K562 (cell line): ENCODE results near the gene RCE1. TPM values are rescaled to one million over a fixed set of nuclear protein-coding genes. Genes with fewer than 3 reads are reported as not detected.
A peak's percentile ranks its signal among the peaks of the same experiment; 100 is the strongest.

Experiments
- FOXM1 ChIP-seq, 2 experiments: fragments of 450-650 bp in 1 of 2; sonication (generic) in 1 of 2; formaldehyde crosslinking in 1 of 2; IDR thresholded peaks; 2 replicates each; pipeline versions ENCODE4 v1.6.1 to v1.9.0; 2017 to 2022; ENCODE audit warnings: low read depth in 2 of 2, mild to moderate bottlenecking in 2 of 2, missing genetic modification reagents in 1 of 2, moderate library complexity in 1 of 2
- GABPA ChIP-seq: fragments of 200-800 bp; sonication (Bioruptor generic); conservative IDR thresholded peaks from 2 replicates; pipeline ENCODE4 v1.6.1; 2016; ENCODE audit warnings: low read depth, missing genetic modification characterization, missing compliant biosample characterization
- KDM4B ChIP-seq, 2 experiments: fragments of 450-650 bp in 1 of 2; sonication (generic) in 1 of 2; IDR thresholded peaks; 2 replicates each; pipeline ENCODE4 v1.6.1; 2016 to 2017; ENCODE audit warnings: borderline replicate concordance in 2 of 2, antibody characterized with exemption in 1 of 2, low read depth in 1 of 2, mild to moderate bottlenecking in 1 of 2
- NR2C1 ChIP-seq, 2 experiments: fragments of 450-650 bp; IDR thresholded peaks; 2 replicates each; pipeline ENCODE4 v1.6.1; 2017; ENCODE audit warnings: mild to moderate bottlenecking in 2 of 2, antibody characterized with exemption in 1 of 2, inconsistent platforms in 1 of 2, missing compliant biosample characterization in 1 of 2, missing genetic modification characterization in 1 of 2
- PRMT5 ChIP-seq: sonication (generic); formaldehyde crosslinking; IDR thresholded peaks from 2 replicates; pipeline ENCODE4 v1.5.0; 2020; ENCODE audit warnings: missing genetic modification reagents
- RBM14 ChIP-seq: fragments of 200-400 bp; formaldehyde crosslinking; IDR thresholded peaks from 2 replicates; pipeline ENCODE4 v1.6.1; 2018; ENCODE audit warnings: low read depth, mild to moderate bottlenecking, low read length, moderate library complexity, borderline replicate concordance; ENCODE audit not compliant: insufficient read depth
- RFX1 ChIP-seq: fragments of 450-650 bp; IDR thresholded peaks from 2 replicates; pipeline ENCODE4 v1.6.1; 2016; ENCODE audit warnings: mild to moderate bottlenecking, moderate library complexity
- RNF2 ChIP-seq: sonication (generic); IDR thresholded peaks from 2 replicates; pipeline ENCODE4 v1.6.1; 2016
- SMARCA4 ChIP-seq: fragments of 450-650 bp; IDR thresholded peaks from 2 replicates; pipeline ENCODE4 v1.6.1; 2016
- SMARCA5 ChIP-seq: fragments of 450-650 bp; IDR thresholded peaks from 2 replicates; pipeline ENCODE4 v1.6.1; 2016
- TAF7 ChIP-seq: fragments of 450-650 bp; IDR thresholded peaks from 2 replicates; pipeline ENCODE4 v1.6.1; 2016; ENCODE audit warnings: missing genetic modification characterization, missing compliant biosample characterization
- ZNF165 ChIP-seq: fragments of 250-450 bp; sonication (Bioruptor Pico); IDR thresholded peaks from 2 replicates; pipeline ENCODE4 v1.4.0; 2020; ENCODE audit warnings: borderline replicate concordance
- ZZZ3 ChIP-seq: fragments of 450-650 bp; IDR thresholded peaks from 2 replicates; pipeline ENCODE4 v1.6.1; 2016; ENCODE audit warnings: antibody characterized with exemption, mild to moderate bottlenecking, moderate library complexity
- polyA plus RNA-seq, 8 experiments: library from polyadenylated mRNA; depleted of rRNA in 4 of 8; stranded (reverse) in 5 of 8; unstranded in 3 of 8; fragments of >200 nt; fragmentation: Nextera tagmentation in 2 of 8; fragmentation: Illumina TruSeq in 1 of 8; extraction: Ambion mirVana in 2 of 8; extraction: Trizol in 1 of 8; gene quantifications; 2 replicates each; pipeline versions ENCODE4 v1.2.1 to v1.2.3, GENCODE V29; 2011 to 2014; ENCODE audit warnings: inconsistent platforms in 1 of 8, missing spikeins in 1 of 8
- total RNA-seq, 7 experiments: library from RNA; depleted of rRNA in 6 of 7; stranded (reverse); fragments of >200 nt in 6 of 7; fragmentation: Illumina TruSeq in 2 of 7; extraction: Trizol in 2 of 7; gene quantifications; 2 replicates each; pipeline versions ENCODE4 v1.2.1 to v1.2.3, GENCODE V29; 2011 to 2021; ENCODE audit warnings: low replicate concordance in 1 of 7
- TF ChIP-seq, protein P1 (sequence below): fragments of 450-650 bp; IDR thresholded peaks from one replicate; pipeline ENCODE4 v1.6.1; 2018; ENCODE audit warnings: mild to moderate bottlenecking, moderate library complexity; ENCODE audit not compliant: partially characterized antibody

The RCE1 gene
- total and polyA plus RNA-seq, 9 of the 15 experiments (the other 6 are each of a cell fraction or from before 2014, with no cell fraction given) = 0.75 to 41.5 (median 15.1) TPM

DNA sequence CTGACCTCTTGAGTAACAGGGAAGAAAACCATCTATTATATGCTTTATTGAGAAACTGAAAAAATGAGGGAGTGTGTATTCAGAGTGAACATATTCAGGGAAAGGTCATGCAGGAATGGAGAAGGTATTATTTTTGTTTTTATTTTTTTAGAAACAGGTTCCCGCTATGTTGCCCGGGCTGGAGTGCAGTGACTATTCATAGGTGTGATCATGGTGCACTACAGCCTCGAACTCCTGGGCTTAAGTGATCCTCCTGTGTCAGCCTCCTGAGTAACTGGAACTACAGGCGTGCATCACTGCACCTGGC is 8.7 kb upstream of the RCE1 start (continued):
- no peak for TF ChIP-seq RBM14
- no peak for TF ChIP-seq KDM4B (IDR thresholded peaks at IDR 0.05; ENCODE audit: borderline replicate concordance in 2 of 2, low read depth in 1 of 2)
- no peak for TF ChIP-seq PRMT5 (CRISPR knock-in tag)
- no peak for TF ChIP-seq SMARCA5
- no peak for TF ChIP-seq RFX1
- no peak for TF ChIP-seq ZZZ3
- TF ChIP-seq TAF7 (tag) = no peak
- TF ChIP-seq, protein P1, sequence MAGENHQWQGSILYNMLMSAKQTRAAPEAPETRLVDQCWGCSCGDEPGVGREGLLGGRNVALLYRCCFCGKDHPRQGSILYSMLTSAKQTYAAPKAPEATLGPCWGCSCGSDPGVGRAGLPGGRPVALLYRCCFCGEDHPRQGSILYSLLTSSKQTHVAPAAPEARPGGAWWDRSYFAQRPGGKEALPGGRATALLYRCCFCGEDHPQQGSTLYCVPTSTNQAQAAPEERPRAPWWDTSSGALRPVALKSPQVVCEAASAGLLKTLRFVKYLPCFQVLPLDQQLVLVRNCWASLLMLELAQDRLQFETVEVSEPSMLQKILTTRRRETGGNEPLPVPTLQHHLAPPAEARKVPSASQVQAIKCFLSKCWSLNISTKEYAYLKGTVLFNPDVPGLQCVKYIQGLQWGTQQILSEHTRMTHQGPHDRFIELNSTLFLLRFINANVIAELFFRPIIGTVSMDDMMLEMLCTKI = no peak
- peak; percentile 39; the same call in 1 of the 2 replicates for TF ChIP-seq GABPA (tag)
- TF ChIP-seq FOXM1 (IDR thresholded peaks at IDR 0.05; ENCODE audit: low read depth) = no peak
- no peak for TF ChIP-seq FOXM1 (CRISPR knock-in tag; IDR thresholded peaks at IDR 0.05; ENCODE audit: low read depth)
- TF ChIP-seq RNF2 = no peak
- TF ChIP-seq SMARCA4 = no peak
- TF ChIP-seq ZNF165 (CRISPR knock-in tag) = no peak
- 0 out of 2 replicates have a peak, but pooled peaks have one; percentile 34 for TF ChIP-seq NR2C1 (IDR thresholded peaks at IDR 0.05)
- no peak; the same call in 1 of the 2 replicates for TF ChIP-seq NR2C1 (tag; IDR thresholded peaks at IDR 0.05)
